Chondrocyte (in vitro differentiated cells): ENCODE data around the gene TSPAN18. TPM values are rescaled to one million over a fixed set of nuclear protein-coding genes. Genes with fewer than 3 reads are reported as not detected.

Source experiments
- DNase-seq: peaks from one replicate; pipeline ENCODE4 v3.0.0; 2021; ENCODE audit warnings: mixed read lengths, low spot score
- H3K27ac Mint-ChIP-seq: one replicate; pipeline ENCODE4 v1.8.0; 2021; ENCODE audit warnings: mild to moderate bottlenecking, moderate library complexity, mixed read lengths; ENCODE audit not compliant: unreplicated experiment
- H3K27me3 Mint-ChIP-seq: 2 replicates; pipeline ENCODE4 v1.8.0; 2021; ENCODE audit warnings: low read depth, mixed read lengths
- H3K36me3 Mint-ChIP-seq: 2 replicates; pipeline ENCODE4 v1.8.0; 2021; ENCODE audit warnings: low read depth, mixed read lengths
- H3K4me1 Mint-ChIP-seq: 2 replicates; pipeline ENCODE4 v1.8.0; 2021; ENCODE audit warnings: low read depth, mild to moderate bottlenecking, mixed read lengths
- H3K4me3 Mint-ChIP-seq: one replicate; pipeline ENCODE4 v1.8.0; 2021; ENCODE audit warnings: mild to moderate bottlenecking, moderate library complexity, mixed read lengths; ENCODE audit not compliant: unreplicated experiment
- H3K9me3 Mint-ChIP-seq: 2 replicates; pipeline ENCODE4 v1.8.0; 2021; ENCODE audit warnings: low read depth, mixed read lengths
- total RNA-seq: library from RNA; stranded (reverse); gene quantifications from 3 replicates; pipeline ENCODE4 v1.2.1, GENCODE V29; 2021
- TF ChIP-seq, protein P1 (sequence below): fragments of 200-600 bp; sonication (generic); IDR thresholded peaks from 2 replicates; pipeline ENCODE4 v1.5.0; 2021; ENCODE audit warnings: antibody characterized with exemption, mild to moderate bottlenecking, moderate library complexity

TSPAN18 gene
- total RNA-seq, 1 donor from 2014 or later: 4.0 TPM

DNA sequence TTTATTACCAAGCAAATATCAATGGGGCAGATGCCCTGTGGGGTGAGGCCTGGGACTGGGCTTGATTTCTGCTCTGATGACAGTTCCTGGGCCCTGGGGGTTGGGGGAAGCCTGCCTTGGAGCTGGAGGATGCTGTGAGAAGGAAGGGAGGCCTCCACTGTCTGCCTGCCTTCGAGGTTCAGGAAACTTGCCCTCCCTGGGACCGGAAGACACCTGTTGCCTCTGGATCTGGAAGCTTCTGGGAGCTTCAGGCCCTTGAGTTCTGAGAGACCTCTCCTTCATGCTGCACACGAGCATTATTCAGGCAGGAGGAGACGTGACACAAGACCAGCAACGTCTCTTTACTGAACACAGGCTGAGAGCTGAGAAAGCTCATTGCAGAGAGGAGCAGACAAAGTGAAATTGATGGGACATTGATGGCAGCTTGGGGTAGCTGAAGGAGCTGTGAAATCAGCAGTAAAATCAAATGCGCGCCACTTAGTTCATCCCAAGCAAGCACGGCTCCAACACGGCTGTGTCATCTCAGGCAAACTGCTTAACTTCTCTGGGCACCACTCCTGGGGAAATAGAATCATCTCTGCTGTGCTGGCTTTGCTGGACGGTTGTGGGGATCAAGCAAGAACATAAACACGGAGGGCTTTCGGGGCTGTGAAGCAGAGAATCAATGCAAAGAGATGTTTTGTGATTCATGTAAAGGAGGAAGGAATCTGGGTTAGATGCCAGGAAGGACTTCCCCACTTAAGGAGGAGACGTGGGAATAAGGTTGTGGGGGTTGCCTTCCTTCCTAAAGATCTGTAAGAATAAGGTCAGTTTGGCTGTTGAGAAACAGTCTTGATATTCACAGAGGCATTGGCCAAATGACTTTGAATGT, 159.4 kb downstream of the TSPAN18 start:
- Mint-ChIP-seq H3K27me3 (peaks cover 16% of the 10 kb centered on the region), H3K27ac (no peak overlapping the region), H3K36me3 (no peaks in the 10 kb centered on the region), H3K9me3 (no peaks in the 10 kb centered on the region), H3K4me3 (no peak overlapping the region), H3K4me1 (peaks cover 25% of the 10 kb centered on the region)
- TF ChIP-seq, protein P1, sequence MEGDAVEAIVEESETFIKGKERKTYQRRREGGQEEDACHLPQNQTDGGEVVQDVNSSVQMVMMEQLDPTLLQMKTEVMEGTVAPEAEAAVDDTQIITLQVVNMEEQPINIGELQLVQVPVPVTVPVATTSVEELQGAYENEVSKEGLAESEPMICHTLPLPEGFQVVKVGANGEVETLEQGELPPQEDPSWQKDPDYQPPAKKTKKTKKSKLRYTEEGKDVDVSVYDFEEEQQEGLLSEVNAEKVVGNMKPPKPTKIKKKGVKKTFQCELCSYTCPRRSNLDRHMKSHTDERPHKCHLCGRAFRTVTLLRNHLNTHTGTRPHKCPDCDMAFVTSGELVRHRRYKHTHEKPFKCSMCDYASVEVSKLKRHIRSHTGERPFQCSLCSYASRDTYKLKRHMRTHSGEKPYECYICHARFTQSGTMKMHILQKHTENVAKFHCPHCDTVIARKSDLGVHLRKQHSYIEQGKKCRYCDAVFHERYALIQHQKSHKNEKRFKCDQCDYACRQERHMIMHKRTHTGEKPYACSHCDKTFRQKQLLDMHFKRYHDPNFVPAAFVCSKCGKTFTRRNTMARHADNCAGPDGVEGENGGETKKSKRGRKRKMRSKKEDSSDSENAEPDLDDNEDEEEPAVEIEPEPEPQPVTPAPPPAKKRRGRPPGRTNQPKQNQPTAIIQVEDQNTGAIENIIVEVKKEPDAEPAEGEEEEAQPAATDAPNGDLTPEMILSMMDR: no peak
- no peak for DNase-seq

DNA sequence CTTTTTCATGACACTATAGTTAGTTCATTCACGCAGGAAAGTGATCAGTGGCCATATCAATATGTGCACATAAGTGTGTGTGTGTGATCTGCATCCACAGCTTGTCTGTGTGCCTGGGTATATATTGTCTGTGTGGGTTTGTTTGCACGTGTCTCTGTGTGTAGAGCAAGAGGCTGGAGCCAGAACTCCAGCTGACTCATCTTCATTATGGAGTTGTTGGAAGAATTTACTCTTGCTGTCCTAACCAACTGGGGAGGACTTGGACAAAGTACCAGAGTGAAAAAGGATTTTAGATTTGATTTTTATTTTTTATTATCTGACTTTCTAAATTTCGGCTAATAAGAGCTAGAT, 160.0 kb downstream of the TSPAN18 start:
- TF ChIP-seq, protein P1: no peak
- no peak overlapping the region for H3K27ac Mint-ChIP-seq
- H3K4me3 Mint-ChIP-seq: no peak overlapping the region
- H3K27me3 Mint-ChIP-seq: peaks cover 16% of the 10 kb centered on the region
- H3K9me3 Mint-ChIP-seq: no peaks in the 10 kb centered on the region
- H3K4me1 Mint-ChIP-seq: peaks cover 25% of the 10 kb centered on the region
- H3K36me3 Mint-ChIP-seq: no peaks in the 10 kb centered on the region
- no peak for DNase-seq

DNA sequence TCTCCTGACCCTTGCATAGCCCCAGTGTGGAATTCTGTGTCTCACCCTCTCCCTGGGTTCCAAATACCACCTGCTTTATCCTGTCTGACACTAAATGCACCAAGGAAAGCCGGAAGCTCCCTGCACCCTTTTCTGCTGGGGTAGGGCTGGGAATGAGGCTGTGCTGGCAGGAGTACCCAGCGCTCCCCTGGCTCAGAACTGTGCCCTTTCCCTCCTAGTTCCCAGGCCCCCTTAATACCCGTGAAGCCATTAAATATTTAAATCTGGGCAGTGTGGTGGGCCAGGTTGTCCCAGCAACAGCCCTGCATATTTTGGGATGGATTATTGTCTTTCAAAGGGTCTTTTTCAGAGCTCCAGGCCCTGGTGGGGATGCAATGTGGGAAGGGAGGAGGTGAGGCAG, 160.9 kb downstream of the TSPAN18 start:
- Mint-ChIP-seq H3K4me3 (no peak overlapping the region), H3K27ac (no peak overlapping the region), H3K27me3 (peaks cover 11% of the 10 kb centered on the region), H3K36me3 (no peaks in the 10 kb centered on the region), H3K4me1 (peaks cover 25% of the 10 kb centered on the region), H3K9me3 (no peaks in the 10 kb centered on the region)
- no peak for DNase-seq
- TF ChIP-seq, protein P1: no peak

DNA sequence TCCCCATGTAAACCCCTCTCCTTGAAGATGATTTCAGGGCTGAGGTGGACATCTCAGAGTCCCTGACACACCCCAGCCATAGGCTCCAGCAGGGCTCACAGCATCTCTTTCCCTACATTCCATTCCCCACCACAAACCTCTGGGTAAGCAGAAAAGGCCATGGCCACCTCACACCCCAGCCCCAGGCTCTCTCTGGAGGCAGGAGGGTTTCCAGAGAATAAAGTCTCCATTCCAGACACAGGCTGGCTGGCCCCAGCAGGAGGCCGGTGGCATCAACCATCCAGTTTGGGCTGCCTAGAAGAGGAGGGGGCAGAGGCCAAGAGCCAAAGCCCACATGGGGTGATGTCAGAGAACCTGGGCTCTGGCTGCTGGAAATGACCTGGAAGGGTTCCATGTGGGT, 162.5 kb downstream of the TSPAN18 start:
- H3K27ac Mint-ChIP-seq: no peak overlapping the region
- no peaks in the 10 kb centered on the region for H3K36me3 Mint-ChIP-seq
- TF ChIP-seq, protein P1: no peak
- H3K27me3 Mint-ChIP-seq: peaks cover 10% of the 10 kb centered on the region
- no peak overlapping the region for H3K4me3 Mint-ChIP-seq
- peaks cover 25% of the 10 kb centered on the region for H3K4me1 Mint-ChIP-seq
- DNase-seq: no peak
- H3K9me3 Mint-ChIP-seq: no peaks in the 10 kb centered on the region

DNA sequence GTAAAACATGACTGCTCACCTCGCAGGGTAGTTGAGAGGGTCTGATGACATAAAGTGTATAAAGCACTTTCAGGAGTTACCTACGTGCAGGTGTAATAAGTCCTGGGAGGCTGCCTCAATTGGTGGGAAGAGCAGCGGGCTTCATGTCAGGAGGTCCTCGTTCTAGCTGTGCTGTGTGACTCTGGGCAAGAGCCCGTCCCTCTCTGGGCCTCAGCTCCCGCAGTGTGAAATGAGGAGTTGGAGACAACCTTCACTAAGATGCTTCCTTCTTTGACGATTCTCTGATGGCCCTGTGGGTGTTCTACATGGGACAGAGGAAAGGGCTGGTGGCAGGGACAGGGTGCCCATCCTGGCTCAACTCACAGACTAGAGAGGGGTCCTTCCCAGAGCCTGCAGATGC, 166.1 kb downstream of the TSPAN18 start:
- H3K4me3 Mint-ChIP-seq: no peak overlapping the region
- no peaks in the 10 kb centered on the region for H3K36me3 Mint-ChIP-seq
- no peak overlapping the region for H3K27ac Mint-ChIP-seq
- no peak for DNase-seq
- H3K27me3 Mint-ChIP-seq: peaks cover 19% of the 10 kb centered on the region
- TF ChIP-seq, protein P1: no peak
- H3K4me1 Mint-ChIP-seq: peaks cover 12% of the 10 kb centered on the region
- no peaks in the 10 kb centered on the region for H3K9me3 Mint-ChIP-seq
